GM21717 (cell line): Measurements from ENCODE around the gene SEMG2.

Source experiments
- ATAC-seq: cut with Tn5 transposase; IDR thresholded peaks from one replicate; pipeline ENCODE4 v1.9.1; 2021; ENCODE audit warnings: mild to moderate bottlenecking, moderate library complexity; ENCODE audit not compliant: unreplicated experiment

Gene SEMG2

GRCh38 chr20:45221076-45221475 is at the start of gene SEMG2:
TSS of gene SEMG2 (plus strand) at chr20:45221373. CDS start at chr20:45221390, 17 bp downstream.
- ATAC-seq = no peak

GRCh38 chr20:45173522-45173921 is 47.7 kb upstream of the SEMG2 start:
- no peak for ATAC-seq

- ATAC-seq = no peak
Observed at GRCh38 chr20:45174434-45175364, 46.5 kb upstream of the SEMG2 start, which contains the start of gene PI3. TSS of gene PI3 (plus strand) at chr20:45174902. CDS start at chr20:45174923, 21 bp downstream.

- no peak for ATAC-seq
Observed at GRCh38 chr20:45176526-45177267, 44.5 kb upstream of the SEMG2 start.

- ATAC-seq = no peak
Observed at GRCh38 chr20:45179166-45179565, 42.0 kb upstream of the SEMG2 start.

- no peak for ATAC-seq
Observed at GRCh38 chr20:45181639-45182038, 39.5 kb upstream of the SEMG2 start.

GRCh38 chr20:45183084-45183483 is 38.1 kb upstream of the SEMG2 start:
- ATAC-seq = no peak

- ATAC-seq = no peak
Observed at GRCh38 chr20:45187693-45188092, 33.5 kb upstream of the SEMG2 start.

- ATAC-seq = no peak
Observed at GRCh38 chr20:45189067-45189609, 32.0 kb upstream of the SEMG2 start.

- ATAC-seq = no peak
Observed at GRCh38 chr20:45189861-45190260, 31.3 kb upstream of the SEMG2 start.

- no peak for ATAC-seq
Observed at GRCh38 chr20:45191926-45192325, 29.2 kb upstream of the SEMG2 start.

- ATAC-seq = no peak
Observed at GRCh38 chr20:45193331-45193730, 27.8 kb upstream of the SEMG2 start.

- ATAC-seq = no peak
Observed at GRCh38 chr20:45206725-45207124, 14.4 kb upstream of the SEMG2 start, which contains the start of gene SEMG1. TSS of gene SEMG1 (plus strand) at chr20:45207033. CDS start at chr20:45207054, 21 bp downstream.

- ATAC-seq = no peak
Observed at GRCh38 chr20:45209924-45210323, 11.2 kb upstream of the SEMG2 start.

GRCh38 chr20:45211569-45212474 is 9.4 kb upstream of the SEMG2 start:
- ATAC-seq = no peak

- ATAC-seq = no peak
Observed at GRCh38 chr20:45212836-45213235, 8.3 kb upstream of the SEMG2 start.

GRCh38 chr20:45218124-45218523 is 3.0 kb upstream of the SEMG2 start:
- ATAC-seq = no peak

GRCh38 chr20:45218636-45219035 is 2.5 kb upstream of the SEMG2 start:
- ATAC-seq = no peak

GRCh38 chr20:45223136-45223535 is 2.0 kb downstream of the SEMG2 start:
- no peak for ATAC-seq

GRCh38 chr20:45226287-45226686 is 5.1 kb downstream of the SEMG2 start:
- no peak for ATAC-seq
